Measurements from ENCODE around the gene KLF1. TPM values are rescaled to one million over a fixed set of nuclear protein-coding genes. Genes with fewer than 3 reads are reported as not detected.

KLF1 gene
- total and polyA plus RNA-seq, 10 of the 15 experiments (the other 5 are each of a cell fraction or from before 2014, with no cell fraction given) = 0.04 to 0.38 (median 0.08) TPM; not detected in 3

DNA sequence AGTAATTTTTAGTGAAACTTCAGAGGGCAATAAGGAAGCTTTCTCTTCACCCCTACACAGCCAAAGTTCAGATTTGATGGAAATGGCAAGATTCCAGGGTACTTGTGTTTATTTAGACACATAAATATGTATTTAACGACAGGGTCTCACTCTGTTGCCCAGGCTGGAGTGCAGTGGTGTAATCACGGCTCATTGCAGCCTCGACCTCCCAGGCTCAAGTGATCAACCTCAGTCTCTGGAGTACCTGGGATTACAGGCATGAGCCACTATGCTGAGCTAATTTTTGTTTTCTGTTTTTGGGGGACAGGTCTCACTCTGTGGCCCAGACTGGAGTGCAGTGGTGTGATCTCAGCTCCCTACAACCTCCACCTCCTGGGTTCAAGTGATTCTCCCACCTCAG, 34.0 kb upstream of the KLF1 start:
- H2AFZ ChIP-seq (ENCODE audit: control insufficient read depth, low read depth, low read length) = no peak overlapping the region
- BruUV-seq (replicated peaks) = no TSS peak
- no peak overlapping the region for H3K27ac ChIP-seq (ENCODE audit: control insufficient read depth, insufficient read depth)
- H3K79me2 ChIP-seq (ENCODE audit: control insufficient read depth, insufficient read depth, low read length) = no peaks in the 10 kb centered on the region
- ATAC-seq (no peak), FAIRE-seq (no peak), DNase-seq (ENCODE audit: low read depth, low spot score) (no peak)
- WGBS (ENCODE audit: insufficient coverage, insufficient replicate concordance, low lambda C conversion rate, missing lambda C conversion rate) = 64% methylated on average over 3 of the region's 3 CpGs
- CTCF ChIA-PET = interaction anchor here (0.6 to 1.5 kb wide), 2 partner anchors 44 to 47 kb away, joined by 3 to 4 read pairs; no protein-coding TSS in a partner anchor
- TF ChIP-seq BRCA1 (IDR thresholded peaks at IDR 0.05; ENCODE audit: low read depth, low read length) = no peak
- no peak for TF ChIP-seq SREBF1 (IDR thresholded peaks at IDR 0.05; ENCODE audit: low read length)
- no peak for TF ChIP-seq SP1 (IDR thresholded peaks at IDR 0.05; ENCODE audit: low read depth, low read length)
- no peak for TF ChIP-seq ZNF207 (IDR thresholded peaks at IDR 0.05; ENCODE audit: borderline replicate concordance)
- TF ChIP-seq SUPT20H (IDR thresholded peaks at IDR 0.05; ENCODE audit: borderline replicate concordance, control insufficient read depth, low read depth, low read length) = no peak
- TF ChIP-seq ESRRA (IDR thresholded peaks at IDR 0.05; ENCODE audit: low read length) = no peak
- TF ChIP-seq SMAD1 (IDR thresholded peaks at IDR 0.05; ENCODE audit: low read depth, partially characterized antibody) = no peak
- TF ChIP-seq CBX3 (IDR thresholded peaks at IDR 0.05; ENCODE audit: borderline replicate concordance, low read depth) = no peak
- TF ChIP-seq LARP7 (IDR thresholded peaks at IDR 0.05) = no peak
- no peak for TF ChIP-seq TAF1 (IDR thresholded peaks at IDR 0.05; ENCODE audit: borderline replicate concordance, low read depth, low read length)
- TF ChIP-seq YY1 (IDR thresholded peaks at IDR 0.05; ENCODE audit: low read depth, low read length) = no peak
- TF ChIP-seq KDM1A (IDR thresholded peaks at IDR 0.05; ENCODE audit: borderline replicate concordance) = no peak
- TF ChIP-seq ZNF217 (IDR thresholded peaks at IDR 0.05) = no peak
- TF ChIP-seq GABPA (IDR thresholded peaks at IDR 0.05; ENCODE audit: low read depth) = no peak
- no peak for TF ChIP-seq RAD21 (IDR thresholded peaks at IDR 0.05; ENCODE audit: insufficient read depth, low read depth, low read length)
- no peak for TF ChIP-seq NRF1 (conservative IDR thresholded peaks at IDR 0.05; ENCODE audit: low read depth, low read length)
- no peak for TF ChIP-seq JUNB (IDR thresholded peaks at IDR 0.05)
- in situ Hi-C loops (cut with MboI) = no loop called here
- H3K9ac ChIP-seq (ENCODE audit: control insufficient read depth, insufficient read depth, low read length) = no peak overlapping the region
- SMC1A ChIA-PET (ENCODE audit: uncharacterized antibody, unreplicated experiment) = interaction anchor here (1.3 to 2.6 kb wide), 3 partner anchors 11 to 44 kb away, joined by 3 to 14 read pairs (median 5); no protein-coding TSS in a partner anchor
- H3K4me3 ChIP-seq = no peak overlapping the region
- RAD21 ChIA-PET (ENCODE audit: unreplicated experiment) = interaction anchor here (1.0 to 1.9 kb wide), 2 partner anchors 9 to 44 kb away, joined by 3 to 6 read pairs; no protein-coding TSS in a partner anchor
- peaks cover 3% of the 10 kb centered on the region; the same call in 1 of the 2 replicates for H3K4me1 ChIP-seq (ENCODE audit: control insufficient read depth, insufficient read depth, low read length)
- no peaks in the 10 kb centered on the region for H3K27me3 ChIP-seq (replicated peaks in 1 of 2; ENCODE audit: control insufficient read depth in 2 of 2, insufficient read depth in 2 of 2, low read length in 1 of 2)
- intact Hi-C loops (cut with micrococcal nuclease; ENCODE audit: unreplicated experiment) = no loop called here
- H3K36me3 ChIP-seq (ENCODE audit: control insufficient read depth in 2 of 2, insufficient read depth in 2 of 2, low read length in 1 of 2) = peaks cover 15 to 18% of the 10 kb centered on the region in 2 experiments
- POLR2A ChIA-PET = interaction anchor here (0.7 kb wide), 1 partner anchor 305 kb away, joined by 7 read pairs; no protein-coding TSS in a partner anchor
- H3K4me2 ChIP-seq (ENCODE audit: control insufficient read depth, insufficient read depth) = no peak overlapping the region
- H3K9me3 ChIP-seq (replicated peaks; ENCODE audit: control insufficient read depth, insufficient read depth, low read length) = no peaks in the 10 kb centered on the region; the same call in 2 of the 3 replicates
- no peaks in the 10 kb centered on the region for H4K20me1 ChIP-seq (ENCODE audit: control insufficient read depth, insufficient read depth)
